Urinary bladder (tissue), 4 donors: Measurements from ENCODE around the gene PATJ. TPM values are rescaled to one million over a fixed set of nuclear protein-coding genes. Genes with fewer than 3 reads are reported as not detected.

Experiments
- DNase-seq: peaks from one replicate; pipeline ENCODE4 v3.0.0-alpha.2; 2015; ENCODE audit errors: extremely low spot score
- H3K27ac ChIP-seq: one replicate; pipeline ENCODE4 v1.5.1; 2013; ENCODE audit warnings: low read depth, mild to moderate bottlenecking, moderate library complexity
- H3K36me3 ChIP-seq: one replicate; pipeline ENCODE4 v1.6.1; 2013; ENCODE audit warnings: mild to moderate bottlenecking, moderate library complexity; ENCODE audit not compliant: insufficient read depth
- H3K4me1 ChIP-seq: one replicate; pipeline ENCODE4 v1.6.1; 2013; ENCODE audit warnings: mild to moderate bottlenecking, moderate library complexity; ENCODE audit not compliant: insufficient read depth
- H3K4me3 ChIP-seq: one replicate; pipeline ENCODE4 v1.5.1; 2013; ENCODE audit warnings: low read depth, low read length
- WGBS: extraction: QIAGEN DNeasy Blood & Tissue Kit; methylation state at CpG from one replicate; pipeline ENCODE4 v1.1.7; 2013; 5-methylcytosine and 5-hydroxymethylcytosine counted together
- polyA plus RNA-seq: library from polyadenylated mRNA; stranded (reverse); fragments of 200-250 nt; gene quantifications from one replicate; pipeline ENCODE4 v1.2.3, GENCODE V29; 2013
- total RNA-seq: library from RNA; depleted of rRNA; stranded (reverse); fragments of >200 nt; gene quantifications from one replicate; pipeline ENCODE4 v1.2.3, GENCODE V29; 2014
- donor health status: healthy with polysubstance abuse.
- donor health status: healthy.

PATJ gene
- total and polyA plus RNA-seq, 2 donors: 6.6 to 33.1 TPM

DNA sequence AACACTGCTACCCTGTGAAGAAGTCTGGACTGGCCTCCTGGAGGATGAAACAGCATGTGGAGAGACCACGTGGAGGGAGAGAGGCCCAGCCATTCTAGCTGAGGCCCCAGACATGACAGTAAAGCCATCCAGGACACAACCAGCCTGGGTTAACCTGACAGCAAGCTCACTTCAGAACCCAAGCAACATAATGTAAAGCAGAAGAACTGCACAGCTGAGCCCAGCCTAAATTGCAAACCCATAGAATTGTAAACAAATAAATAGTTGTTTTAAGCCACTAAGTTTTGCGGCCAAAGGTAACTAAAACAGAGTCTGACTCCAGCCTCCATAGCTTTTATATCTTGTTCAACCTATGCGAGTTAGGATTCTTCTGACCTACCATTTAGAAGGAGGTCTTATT is 355.2 kb downstream of the PATJ start:
- H3K27ac ChIP-seq: no peak overlapping the region
- no peak for DNase-seq
- 96% methylated on average over 3 of the region's 3 CpGs for WGBS
- no peak overlapping the region for H3K4me3 ChIP-seq
- H3K36me3 ChIP-seq: no peaks in the 10 kb centered on the region
- no peaks in the 10 kb centered on the region for H3K4me1 ChIP-seq

DNA sequence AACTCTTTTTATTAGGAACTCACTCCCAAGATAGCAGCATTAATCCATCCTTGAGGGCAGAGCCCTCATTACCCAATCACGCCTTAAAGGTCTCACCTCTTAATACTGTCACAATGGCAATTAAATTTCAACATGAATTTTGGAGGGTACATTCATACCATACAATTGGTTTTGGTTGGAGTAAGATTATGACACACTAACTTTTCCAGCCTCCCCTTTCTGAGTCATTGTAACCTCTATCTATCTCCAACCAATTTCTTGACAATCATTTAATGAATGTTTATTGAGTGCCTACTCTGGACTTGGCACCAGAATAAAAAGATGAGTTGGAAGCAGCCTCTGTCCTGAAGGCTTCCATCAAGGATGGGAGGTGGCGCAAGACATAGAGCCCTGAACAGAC is 358.2 kb downstream of the PATJ start:
- Histone ChIP-seq H3K27ac (no peak overlapping the region), H3K4me1 (no peaks in the 10 kb centered on the region), H3K4me3 (no peak overlapping the region), H3K36me3 (no peaks in the 10 kb centered on the region)
- DNase-seq: no peak
- WGBS: 98% methylated on average over 2 of the region's 2 CpGs

DNA sequence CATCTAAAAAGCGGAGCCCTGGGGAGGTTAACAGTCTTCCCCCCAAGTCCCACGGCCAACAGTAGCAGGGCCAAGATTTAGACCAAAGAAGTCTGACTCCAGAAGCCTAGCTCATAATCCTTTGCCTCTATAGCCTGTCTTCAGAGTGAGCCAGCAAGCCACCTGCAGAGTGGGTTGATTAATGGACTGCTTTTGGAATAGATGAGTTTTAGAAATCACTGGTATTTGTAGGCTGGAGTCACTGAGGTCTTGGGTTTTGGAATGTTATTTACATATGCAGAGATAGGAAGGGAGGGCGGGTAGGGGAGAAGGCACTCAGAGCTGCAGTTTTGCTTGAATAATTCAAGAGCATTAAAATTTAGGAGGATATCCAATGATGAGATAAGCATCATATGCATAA is 361.6 kb downstream of the PATJ start:
- H3K36me3 ChIP-seq: no peaks in the 10 kb centered on the region

DNA sequence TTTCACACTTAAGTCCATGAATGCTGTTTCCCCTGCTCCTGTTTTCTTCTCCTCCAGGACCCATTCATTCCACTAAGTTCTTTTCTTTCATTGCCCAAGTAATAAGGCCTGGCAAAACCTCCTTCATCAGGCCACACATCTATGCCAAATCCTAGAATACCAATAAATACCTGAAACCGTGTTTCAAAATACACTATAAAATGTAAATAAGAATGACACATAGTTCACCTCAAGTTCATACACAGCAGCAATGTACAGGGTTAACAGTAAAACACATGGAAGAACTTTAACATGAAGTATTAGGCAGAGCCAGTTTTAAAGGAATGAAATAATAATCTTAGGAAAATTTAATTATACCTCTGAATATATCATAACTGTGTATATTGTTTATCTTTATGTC is 365.6 kb downstream of the PATJ start:
- Histone ChIP-seq H3K36me3 (no peaks in the 10 kb centered on the region), H3K27ac (no peak overlapping the region), H3K4me3 (no peak overlapping the region), H3K4me1 (no peaks in the 10 kb centered on the region)
- DNase-seq: no peak
- WGBS: 44% methylated on average over 1 of the region's 1 CpG

More for the DNA sequence above, 361.6 kb downstream of the PATJ start:
- no peak overlapping the region for H3K27ac ChIP-seq
- H3K4me1 ChIP-seq: no peaks in the 10 kb centered on the region
- no peak for DNase-seq
- no peak overlapping the region for H3K4me3 ChIP-seq
- 76% methylated on average over 3 of the region's 3 CpGs for WGBS

DNA sequence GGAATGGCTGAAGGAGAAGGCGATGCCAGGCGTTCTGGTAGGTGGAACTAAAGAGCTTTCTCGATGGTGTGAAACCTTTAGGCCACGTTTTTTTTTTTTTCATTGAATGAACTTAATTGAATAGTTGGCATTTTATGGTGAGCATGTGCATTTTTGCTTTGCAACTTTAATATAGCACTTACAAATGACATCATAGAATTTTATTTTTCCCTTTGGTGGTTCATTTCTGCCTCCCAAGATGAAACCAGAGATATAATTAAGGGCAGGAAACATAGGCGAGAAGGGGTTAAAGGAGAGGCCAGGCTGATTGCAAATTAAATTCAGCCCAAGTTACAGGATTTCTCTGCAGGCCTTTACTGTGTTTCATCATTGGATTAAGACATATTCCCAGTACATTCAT is 366.8 kb downstream of the PATJ start:
- DNase-seq: no peak
- Histone ChIP-seq H3K36me3 (no peaks in the 10 kb centered on the region), H3K4me1 (no peaks in the 10 kb centered on the region), H3K27ac (no peak overlapping the region), H3K4me3 (no peak overlapping the region)
- 76% methylated on average over 5 of the region's 5 CpGs for WGBS

DNA sequence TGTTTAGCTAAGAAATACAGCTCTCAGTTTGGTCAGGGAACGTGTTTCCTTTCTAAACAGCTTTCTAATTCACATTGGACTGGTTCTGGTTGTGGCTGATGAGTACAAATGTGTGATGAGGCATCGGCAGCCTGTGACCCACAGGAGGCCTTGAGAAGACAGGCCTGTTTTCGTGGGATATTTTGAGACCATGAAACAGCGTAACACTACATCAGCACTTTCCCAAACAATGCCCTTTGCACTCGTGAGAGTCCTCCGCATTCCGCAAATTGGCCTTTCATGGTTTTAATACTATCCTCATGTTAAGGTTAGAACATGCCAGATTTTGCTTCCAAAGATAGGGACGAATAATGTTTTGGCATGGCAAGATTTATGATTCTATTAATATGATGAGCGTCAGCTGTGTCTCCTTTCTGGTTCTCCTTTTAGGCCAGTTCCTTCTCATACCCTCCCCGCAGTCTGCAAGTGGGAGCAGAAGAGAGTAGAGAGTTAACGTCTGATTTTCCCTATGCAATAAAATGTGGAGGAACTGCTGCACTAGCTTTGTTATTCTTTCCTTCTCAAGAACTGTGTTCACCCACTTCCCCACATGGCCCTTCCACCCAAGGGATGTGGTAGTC is 368.0 kb downstream of the PATJ start:
- no peak for DNase-seq
- H3K4me3 ChIP-seq: no peak overlapping the region
- H3K4me1 ChIP-seq: no peaks in the 10 kb centered on the region
- WGBS: 65% methylated on average over 11 of the region's 11 CpGs
- H3K36me3 ChIP-seq: no peaks in the 10 kb centered on the region
- H3K27ac ChIP-seq: no peak overlapping the region

DNA sequence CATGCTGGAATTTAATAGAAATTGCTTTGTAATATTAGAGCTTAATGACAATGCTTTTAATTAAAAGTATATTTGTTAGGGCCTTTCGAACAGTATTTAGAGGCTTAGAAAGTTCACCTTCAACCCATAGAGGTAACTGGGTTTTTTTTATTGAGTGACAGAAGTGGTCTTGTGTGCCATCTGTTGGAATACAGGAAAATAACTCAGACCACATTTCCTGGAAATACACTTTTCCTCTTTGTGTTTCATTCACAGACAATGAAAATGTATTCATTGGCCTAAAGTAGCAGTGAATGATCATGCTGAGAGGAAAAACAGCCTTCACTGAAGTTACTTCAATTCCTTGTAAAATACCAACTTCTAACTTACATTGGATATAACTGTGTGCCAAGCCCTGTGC is 368.8 kb downstream of the PATJ start:
- Histone ChIP-seq H3K4me3 (no peak overlapping the region), H3K27ac (no peak overlapping the region), H3K4me1 (no peaks in the 10 kb centered on the region), H3K36me3 (no peaks in the 10 kb centered on the region)
- DNase-seq: no peak
- WGBS: 96% methylated on average over 1 of the region's 1 CpG

DNA sequence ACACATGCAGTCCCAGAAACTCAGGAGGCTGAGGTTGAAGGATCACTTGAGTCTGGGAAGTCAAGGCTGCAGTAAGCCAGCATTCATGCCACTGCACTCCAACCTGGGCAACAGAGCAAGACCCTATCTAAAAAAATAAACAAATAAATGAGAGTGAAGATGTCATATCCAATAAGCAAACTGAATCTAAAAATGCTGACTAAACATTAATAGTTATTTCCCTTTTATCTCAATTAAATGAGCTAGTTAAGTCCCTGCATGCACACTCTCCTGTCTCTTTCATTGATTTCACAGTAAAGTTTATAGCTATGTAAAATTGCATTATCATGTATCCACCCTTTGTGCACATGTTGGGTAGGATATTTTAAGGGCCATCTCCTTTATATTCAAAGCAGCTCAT is 371.2 kb downstream of the PATJ start:
- Histone ChIP-seq H3K27ac (no peak overlapping the region), H3K4me3 (no peak overlapping the region), H3K36me3 (no peaks in the 10 kb centered on the region), H3K4me1 (no peaks in the 10 kb centered on the region)
- DNase-seq: no peak

DNA sequence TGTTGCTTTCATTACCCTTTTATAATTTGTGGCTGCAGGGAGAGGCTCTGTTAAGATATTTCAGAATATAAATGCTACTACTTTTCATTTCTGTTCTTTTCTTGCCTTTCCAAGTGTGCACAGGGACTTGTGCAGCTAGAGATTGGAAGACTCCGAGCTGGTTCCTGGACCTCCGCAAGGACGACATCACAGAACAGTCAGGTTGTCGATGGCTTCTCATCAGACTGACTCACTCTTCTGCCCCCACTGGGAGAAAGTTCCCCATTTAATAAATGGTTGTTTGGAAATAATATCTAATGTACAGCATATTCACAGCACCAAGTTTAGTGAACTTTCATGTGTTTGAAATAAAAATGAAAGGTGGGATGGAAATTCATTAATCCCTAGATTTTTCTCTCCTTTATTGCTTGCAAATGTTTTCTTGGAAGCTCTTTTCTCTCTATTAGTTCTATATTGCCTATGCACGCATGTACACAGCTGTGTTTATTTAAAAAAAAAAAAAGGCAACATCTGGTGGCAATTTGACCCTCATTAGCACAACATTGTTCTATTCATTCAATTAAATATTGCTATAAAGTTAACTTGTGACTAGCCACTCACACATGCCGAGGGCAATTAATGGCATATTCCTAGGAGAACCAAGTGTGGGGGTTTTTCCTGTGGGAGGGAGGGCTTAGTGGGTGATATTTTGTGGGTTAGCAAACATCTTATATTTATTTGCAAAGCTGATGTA is 374.9 kb downstream of the PATJ start:
- H3K27ac ChIP-seq: no peak overlapping the region
- H3K4me3 ChIP-seq: no peak overlapping the region
- no peaks in the 10 kb centered on the region for H3K36me3 ChIP-seq
- no peak for DNase-seq
- WGBS: 84% methylated on average over 6 of the region's 6 CpGs
- H3K4me1 ChIP-seq: no peaks in the 10 kb centered on the region

DNA sequence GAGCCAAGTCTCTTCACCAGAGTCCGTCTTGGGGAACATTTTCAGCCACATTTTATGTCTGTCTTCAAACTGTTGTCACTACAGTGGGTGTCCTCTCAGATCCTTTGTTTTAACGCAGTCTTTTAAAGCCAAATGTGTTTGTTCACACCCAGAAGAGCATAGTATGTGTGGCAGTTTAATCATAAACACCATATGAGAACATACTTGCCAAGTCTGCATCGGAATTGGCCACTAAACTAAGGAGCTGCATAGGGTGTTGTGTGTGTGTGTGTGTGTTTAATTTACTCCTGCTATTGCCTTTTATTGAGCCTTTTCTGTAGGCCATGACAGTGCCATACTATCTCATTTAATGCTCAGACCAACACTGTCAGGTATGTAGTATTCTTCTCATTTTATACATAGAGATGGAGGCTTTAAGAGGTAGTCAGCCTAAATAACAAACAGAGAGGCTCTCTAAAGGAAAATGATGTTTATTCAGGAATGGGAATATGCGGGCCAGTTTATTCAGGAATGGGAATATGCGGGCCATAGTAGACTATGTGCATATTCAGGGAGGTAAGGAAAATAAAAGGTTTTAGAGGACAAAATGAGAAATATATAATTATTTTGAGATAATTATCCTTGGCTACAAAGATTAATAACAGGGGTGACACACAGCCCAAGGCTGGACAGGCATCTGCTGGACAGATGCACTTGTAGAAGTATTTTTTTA is 384.5 kb downstream of the PATJ start:
- Histone ChIP-seq H3K36me3 (no peaks in the 10 kb centered on the region), H3K27ac (no peak overlapping the region), H3K4me1 (no peaks in the 10 kb centered on the region), H3K4me3 (no peak overlapping the region)
- DNase-seq: no peak
- 88% methylated on average over 5 of the region's 5 CpGs for WGBS

DNA sequence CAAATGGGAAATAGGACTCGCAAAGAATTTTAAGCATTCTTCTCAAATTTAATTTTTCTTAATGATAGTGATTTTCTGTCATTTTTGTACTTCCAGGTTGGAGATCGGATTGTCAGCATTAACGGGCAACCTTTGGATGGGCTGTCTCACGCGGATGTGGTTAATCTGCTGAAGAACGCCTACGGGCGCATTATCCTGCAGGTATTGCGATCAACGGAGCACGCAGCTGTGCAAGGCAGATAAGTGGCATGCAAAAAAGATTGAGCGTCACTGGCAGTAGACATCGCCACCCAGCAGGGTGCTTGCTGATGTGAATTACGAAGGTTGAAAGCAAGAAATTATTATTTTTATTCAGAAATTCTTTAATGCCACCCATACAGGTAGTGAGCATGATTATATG is 386.5 kb downstream of the PATJ start:
- DNase-seq: no peak
- Histone ChIP-seq H3K4me3 (no peak overlapping the region), H3K27ac (no peak overlapping the region), H3K36me3 (no peaks in the 10 kb centered on the region), H3K4me1 (no peaks in the 10 kb centered on the region)
- 92% methylated on average over 14 of the region's 14 CpGs for WGBS

DNA sequence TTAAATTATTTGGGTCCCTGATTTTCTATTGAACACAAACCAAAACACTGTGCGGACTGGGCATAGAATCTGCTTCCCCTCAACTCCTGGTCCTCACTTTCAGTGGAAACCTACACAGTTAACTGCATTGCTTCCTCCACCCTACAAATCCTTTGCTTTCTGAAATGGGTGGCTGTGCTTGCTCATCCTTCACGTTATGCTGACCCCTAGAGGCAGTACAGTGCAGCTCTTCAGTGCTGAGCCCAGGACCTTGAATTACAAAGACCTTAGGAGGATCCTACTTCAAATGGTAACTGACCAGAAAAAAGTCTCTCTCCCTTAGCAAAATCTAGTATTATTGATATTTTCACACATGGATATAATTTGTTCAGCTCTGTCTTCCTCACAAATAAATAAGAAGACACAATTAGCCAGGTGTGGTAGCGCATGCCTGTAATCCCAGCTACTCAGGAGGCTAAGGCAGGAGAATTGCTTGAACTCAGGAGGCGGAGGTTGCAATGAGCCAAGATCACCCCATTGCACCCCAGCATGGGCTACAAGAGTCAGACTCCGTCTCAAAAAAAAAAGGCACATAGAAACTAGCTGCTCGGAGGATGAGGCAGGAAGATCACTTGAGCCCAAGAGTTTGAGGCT is 388.9 kb downstream of the PATJ start:
- no peak for DNase-seq
- Histone ChIP-seq H3K27ac (no peak overlapping the region), H3K4me1 (no peaks in the 10 kb centered on the region), H3K4me3 (no peak overlapping the region), H3K36me3 (peaks cover 2% of the 10 kb centered on the region)
- WGBS: 68% methylated on average over 6 of the region's 6 CpGs

DNA sequence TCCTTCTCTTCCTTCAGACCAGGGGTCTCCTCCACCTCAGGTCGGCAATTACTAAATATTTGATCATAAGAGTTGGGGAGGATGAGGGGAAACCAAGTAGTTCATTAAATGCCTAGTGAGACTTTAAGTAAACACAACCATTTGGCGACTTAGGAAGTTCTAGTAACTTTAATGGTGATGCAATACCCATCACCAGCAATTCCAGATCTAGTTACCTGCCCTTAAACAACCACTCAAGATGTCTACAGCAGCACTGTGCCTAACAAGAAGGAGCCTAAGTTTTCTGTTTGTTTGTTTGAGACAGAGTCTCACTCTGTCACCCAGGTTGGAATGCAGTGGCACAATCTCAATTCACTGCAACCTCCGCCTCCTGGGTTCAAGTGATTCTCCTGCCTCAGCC is 395.7 kb downstream of the PATJ start:
- no peaks in the 10 kb centered on the region for H3K4me1 ChIP-seq
- H3K27ac ChIP-seq: no peak overlapping the region
- peaks cover 2% of the 10 kb centered on the region for H3K36me3 ChIP-seq
- 82% methylated on average over 3 of the region's 3 CpGs for WGBS
- DNase-seq: no peak
- H3K4me3 ChIP-seq: no peak overlapping the region

DNA sequence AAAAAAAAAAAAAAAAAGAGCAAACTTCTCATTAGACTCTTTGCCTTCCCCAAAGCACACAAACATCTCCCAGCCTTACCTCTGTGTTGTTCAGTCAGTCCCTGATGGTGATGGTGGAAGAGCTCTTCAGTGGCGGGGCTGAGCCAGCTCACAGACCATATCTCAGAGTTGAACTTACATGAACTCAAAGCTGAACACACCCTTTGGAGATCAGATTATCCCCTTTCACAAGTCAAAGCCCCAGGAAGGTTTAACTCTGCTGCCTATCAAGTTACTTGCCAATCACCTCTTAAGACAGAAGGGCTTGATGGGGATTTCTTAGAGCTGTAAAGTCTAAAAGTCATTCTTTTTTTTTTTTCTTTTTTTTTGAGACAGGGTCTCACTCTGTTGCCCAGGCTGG is 397.1 kb downstream of the PATJ start:
- Histone ChIP-seq H3K27ac (no peak overlapping the region), H3K36me3 (peaks cover 2% of the 10 kb centered on the region), H3K4me1 (no peaks in the 10 kb centered on the region), H3K4me3 (no peak overlapping the region)
- DNase-seq: no peak
- WGBS: 100% methylated on average over 1 of the region's 1 CpG
